HepG2 (cell line): ENCODE data around the gene ALDH16A1. TPM values are rescaled to one million over a fixed set of nuclear protein-coding genes. Genes with fewer than 3 reads are reported as not detected.
A peak's percentile ranks its signal among the peaks of the same experiment; 100 is the strongest.

Source experiments
- ATF7-NPFF ChIP-seq: sonication (generic); formaldehyde crosslinking; IDR thresholded peaks from 2 replicates; pipeline ENCODE4 v1.8.1; 2023; ENCODE audit warnings: mild to moderate bottlenecking, low read depth, missing genetic modification reagents, moderate library complexity
- CBX1 ChIP-seq: IDR thresholded peaks from one replicate; pipeline ENCODE4 v1.6.1; 2016; ENCODE audit warnings: antibody characterized with exemption, low read depth
- SPEN ChIP-seq: sonication (generic); formaldehyde crosslinking; IDR thresholded peaks from 2 replicates; pipeline ENCODE4 v1.5.1; 2020; ENCODE audit warnings: low read depth, mild to moderate bottlenecking, missing genetic modification reagents
- ZNF543 ChIP-seq: sonication (generic); formaldehyde crosslinking; IDR thresholded peaks from 2 replicates; pipeline ENCODE4 v1.4.0; 2020; ENCODE audit warnings: mild to moderate bottlenecking, missing genetic modification reagents
- polyA plus RNA-seq, 8 experiments: library from polyadenylated mRNA; depleted of rRNA in 3 of 8; stranded (reverse) in 7 of 8; unstranded in 1 of 8; fragments of >200 nt; fragmentation: Illumina TruSeq in 4 of 8; extraction: Trizol in 4 of 8; gene quantifications; 2 replicates each; pipeline versions ENCODE4 v1.2.1 to v1.2.3, GENCODE V29; 2011 to 2016; ENCODE audit warnings: low read depth in 4 of 8, missing spikeins in 1 of 8, mixed read lengths in 1 of 8; ENCODE audit not compliant: insufficient read depth in 1 of 8
- total RNA-seq, 5 experiments: library from RNA; depleted of rRNA; stranded (reverse); fragments of >200 nt; fragmentation: Illumina TruSeq; extraction: Trizol; gene quantifications; 2 replicates each; pipeline ENCODE4 v1.2.3, GENCODE V29; 2016; ENCODE audit warnings: low read depth in 1 of 5
- TF ChIP-seq, protein P1 (sequence below): sonication (generic); formaldehyde crosslinking; IDR thresholded peaks from 2 replicates; pipeline ENCODE4 v1.5.0; 2020; ENCODE audit warnings: mild to moderate bottlenecking, missing genetic modification reagents, borderline replicate concordance
- TF ChIP-seq, protein P2 (sequence below): sonication (generic); formaldehyde crosslinking; IDR thresholded peaks from 2 replicates; pipeline ENCODE4 v1.8.1; 2022; ENCODE audit warnings: mild to moderate bottlenecking, missing genetic modification reagents
- TF ChIP-seq, protein P3 (sequence below): sonication (generic); formaldehyde crosslinking; IDR thresholded peaks from 2 replicates; pipeline ENCODE4 v1.4.0; 2020; ENCODE audit warnings: missing genetic modification reagents
- TF ChIP-seq, protein P4 (sequence below): sonication (generic); formaldehyde crosslinking; IDR thresholded peaks from 2 replicates; pipeline ENCODE4 v1.4.0; 2020; ENCODE audit warnings: missing genetic modification reagents

ALDH16A1 gene
- total and polyA plus RNA-seq, 2 of the 13 experiments (the other 11 are each of a cell fraction or from before 2014, with no cell fraction given) = 8.4 to 34.9 TPM

DNA sequence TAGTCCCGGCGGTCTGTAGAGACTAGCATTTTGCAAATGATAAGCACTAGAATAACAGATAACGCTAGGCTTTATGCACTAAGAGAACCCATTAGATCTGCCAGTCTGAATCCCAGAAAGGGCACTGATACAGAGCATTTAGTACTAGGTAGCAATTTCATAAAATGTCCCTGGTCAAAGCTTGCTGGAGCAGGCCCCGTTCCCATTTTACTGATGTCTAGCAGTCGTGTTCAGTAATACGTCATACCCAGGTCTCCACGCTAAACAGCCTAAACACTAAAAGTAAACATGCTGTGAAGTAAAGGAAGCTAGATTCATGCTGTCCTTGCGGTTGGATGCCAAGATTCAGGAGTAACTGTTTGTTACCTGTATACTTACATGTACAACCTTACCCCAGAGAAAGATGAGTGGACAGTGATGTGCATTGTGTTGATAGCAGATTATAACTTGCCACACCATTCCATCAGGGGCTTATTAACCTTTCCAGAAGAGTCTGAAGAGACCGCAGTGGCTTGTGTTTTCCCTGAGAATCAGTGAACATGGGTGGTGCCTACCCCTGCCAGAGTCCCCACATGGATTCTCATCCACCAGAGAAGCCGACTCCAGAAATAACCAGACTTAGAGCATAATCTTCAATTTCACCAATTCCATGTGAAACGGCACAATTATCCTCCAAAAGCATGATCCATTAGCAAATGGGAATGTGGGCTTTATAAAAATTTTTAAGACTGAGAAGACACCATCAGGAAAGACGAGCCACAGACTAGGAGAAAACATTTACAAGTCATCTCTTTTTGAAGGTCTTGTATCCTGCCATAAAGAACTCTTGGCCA is 39.8 kb downstream of the ALDH16A1 start (continued):
- TF ChIP-seq, protein P1, sequence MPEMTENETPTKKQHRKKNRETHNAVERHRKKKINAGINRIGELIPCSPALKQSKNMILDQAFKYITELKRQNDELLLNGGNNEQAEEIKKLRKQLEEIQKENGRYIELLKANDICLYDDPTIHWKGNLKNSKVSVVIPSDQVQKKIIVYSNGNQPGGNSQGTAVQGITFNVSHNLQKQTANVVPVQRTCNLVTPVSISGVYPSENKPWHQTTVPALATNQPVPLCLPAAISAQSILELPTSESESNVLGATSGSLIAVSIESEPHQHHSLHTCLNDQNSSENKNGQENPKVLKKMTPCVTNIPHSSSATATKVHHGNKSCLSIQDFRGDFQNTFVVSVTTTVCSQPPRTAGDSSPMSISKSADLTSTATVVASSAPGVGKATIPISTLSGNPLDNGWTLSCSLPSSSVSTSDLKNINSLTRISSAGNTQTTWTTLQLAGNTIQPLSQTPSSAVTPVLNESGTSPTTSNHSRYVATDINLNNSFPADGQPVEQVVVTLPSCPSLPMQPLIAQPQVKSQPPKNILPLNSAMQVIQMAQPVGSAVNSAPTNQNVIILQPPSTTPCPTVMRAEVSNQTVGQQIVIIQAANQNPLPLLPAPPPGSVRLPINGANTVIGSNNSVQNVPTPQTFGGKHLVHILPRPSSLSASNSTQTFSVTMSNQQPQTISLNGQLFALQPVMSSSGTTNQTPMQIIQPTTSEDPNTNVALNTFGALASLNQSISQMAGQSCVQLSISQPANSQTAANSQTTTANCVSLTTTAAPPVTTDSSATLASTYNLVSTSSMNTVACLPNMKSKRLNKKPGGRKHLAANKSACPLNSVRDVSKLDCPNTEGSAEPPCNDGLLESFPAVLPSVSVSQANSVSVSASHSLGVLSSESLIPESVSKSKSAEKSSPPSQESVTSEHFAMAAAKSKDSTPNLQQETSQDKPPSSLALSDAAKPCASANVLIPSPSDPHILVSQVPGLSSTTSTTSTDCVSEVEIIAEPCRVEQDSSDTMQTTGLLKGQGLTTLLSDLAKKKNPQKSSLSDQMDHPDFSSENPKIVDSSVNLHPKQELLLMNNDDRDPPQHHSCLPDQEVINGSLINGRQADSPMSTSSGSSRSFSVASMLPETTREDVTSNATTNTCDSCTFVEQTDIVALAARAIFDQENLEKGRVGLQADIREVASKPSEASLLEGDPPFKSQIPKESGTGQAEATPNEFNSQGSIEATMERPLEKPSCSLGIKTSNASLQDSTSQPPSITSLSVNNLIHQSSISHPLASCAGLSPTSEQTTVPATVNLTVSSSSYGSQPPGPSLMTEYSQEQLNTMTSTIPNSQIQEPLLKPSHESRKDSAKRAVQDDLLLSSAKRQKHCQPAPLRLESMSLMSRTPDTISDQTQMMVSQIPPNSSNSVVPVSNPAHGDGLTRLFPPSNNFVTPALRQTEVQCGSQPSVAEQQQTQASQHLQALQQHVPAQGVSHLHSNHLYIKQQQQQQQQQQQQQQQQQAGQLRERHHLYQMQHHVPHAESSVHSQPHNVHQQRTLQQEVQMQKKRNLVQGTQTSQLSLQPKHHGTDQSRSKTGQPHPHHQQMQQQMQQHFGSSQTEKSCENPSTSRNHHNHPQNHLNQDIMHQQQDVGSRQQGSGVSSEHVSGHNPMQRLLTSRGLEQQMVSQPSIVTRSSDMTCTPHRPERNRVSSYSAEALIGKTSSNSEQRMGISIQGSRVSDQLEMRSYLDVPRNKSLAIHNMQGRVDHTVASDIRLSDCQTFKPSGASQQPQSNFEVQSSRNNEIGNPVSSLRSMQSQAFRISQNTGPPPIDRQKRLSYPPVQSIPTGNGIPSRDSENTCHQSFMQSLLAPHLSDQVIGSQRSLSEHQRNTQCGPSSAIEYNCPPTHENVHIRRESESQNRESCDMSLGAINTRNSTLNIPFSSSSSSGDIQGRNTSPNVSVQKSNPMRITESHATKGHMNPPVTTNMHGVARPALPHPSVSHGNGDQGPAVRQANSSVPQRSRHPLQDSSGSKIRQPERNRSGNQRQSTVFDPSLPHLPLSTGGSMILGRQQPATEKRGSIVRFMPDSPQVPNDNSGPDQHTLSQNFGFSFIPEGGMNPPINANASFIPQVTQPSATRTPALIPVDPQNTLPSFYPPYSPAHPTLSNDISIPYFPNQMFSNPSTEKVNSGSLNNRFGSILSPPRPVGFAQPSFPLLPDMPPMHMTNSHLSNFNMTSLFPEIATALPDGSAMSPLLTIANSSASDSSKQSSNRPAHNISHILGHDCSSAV = no peak
- TF ChIP-seq, protein P2, sequence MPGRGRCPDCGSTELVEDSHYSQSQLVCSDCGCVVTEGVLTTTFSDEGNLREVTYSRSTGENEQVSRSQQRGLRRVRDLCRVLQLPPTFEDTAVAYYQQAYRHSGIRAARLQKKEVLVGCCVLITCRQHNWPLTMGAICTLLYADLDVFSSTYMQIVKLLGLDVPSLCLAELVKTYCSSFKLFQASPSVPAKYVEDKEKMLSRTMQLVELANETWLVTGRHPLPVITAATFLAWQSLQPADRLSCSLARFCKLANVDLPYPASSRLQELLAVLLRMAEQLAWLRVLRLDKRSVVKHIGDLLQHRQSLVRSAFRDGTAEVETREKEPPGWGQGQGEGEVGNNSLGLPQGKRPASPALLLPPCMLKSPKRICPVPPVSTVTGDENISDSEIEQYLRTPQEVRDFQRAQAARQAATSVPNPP (CRISPR knock-in tag) = peak; percentile 60; the same call in 1 of the 2 replicates
- TF ChIP-seq ZNF543 = no peak
- TF ChIP-seq, protein P3, sequence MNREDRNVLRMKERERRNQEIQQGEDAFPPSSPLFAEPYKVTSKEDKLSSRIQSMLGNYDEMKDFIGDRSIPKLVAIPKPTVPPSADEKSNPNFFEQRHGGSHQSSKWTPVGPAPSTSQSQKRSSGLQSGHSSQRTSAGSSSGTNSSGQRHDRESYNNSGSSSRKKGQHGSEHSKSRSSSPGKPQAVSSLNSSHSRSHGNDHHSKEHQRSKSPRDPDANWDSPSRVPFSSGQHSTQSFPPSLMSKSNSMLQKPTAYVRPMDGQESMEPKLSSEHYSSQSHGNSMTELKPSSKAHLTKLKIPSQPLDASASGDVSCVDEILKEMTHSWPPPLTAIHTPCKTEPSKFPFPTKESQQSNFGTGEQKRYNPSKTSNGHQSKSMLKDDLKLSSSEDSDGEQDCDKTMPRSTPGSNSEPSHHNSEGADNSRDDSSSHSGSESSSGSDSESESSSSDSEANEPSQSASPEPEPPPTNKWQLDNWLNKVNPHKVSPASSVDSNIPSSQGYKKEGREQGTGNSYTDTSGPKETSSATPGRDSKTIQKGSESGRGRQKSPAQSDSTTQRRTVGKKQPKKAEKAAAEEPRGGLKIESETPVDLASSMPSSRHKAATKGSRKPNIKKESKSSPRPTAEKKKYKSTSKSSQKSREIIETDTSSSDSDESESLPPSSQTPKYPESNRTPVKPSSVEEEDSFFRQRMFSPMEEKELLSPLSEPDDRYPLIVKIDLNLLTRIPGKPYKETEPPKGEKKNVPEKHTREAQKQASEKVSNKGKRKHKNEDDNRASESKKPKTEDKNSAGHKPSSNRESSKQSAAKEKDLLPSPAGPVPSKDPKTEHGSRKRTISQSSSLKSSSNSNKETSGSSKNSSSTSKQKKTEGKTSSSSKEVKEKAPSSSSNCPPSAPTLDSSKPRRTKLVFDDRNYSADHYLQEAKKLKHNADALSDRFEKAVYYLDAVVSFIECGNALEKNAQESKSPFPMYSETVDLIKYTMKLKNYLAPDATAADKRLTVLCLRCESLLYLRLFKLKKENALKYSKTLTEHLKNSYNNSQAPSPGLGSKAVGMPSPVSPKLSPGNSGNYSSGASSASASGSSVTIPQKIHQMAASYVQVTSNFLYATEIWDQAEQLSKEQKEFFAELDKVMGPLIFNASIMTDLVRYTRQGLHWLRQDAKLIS (CRISPR knock-in tag) = peak; percentile 74
- no peak for TF ChIP-seq CBX1
- TF ChIP-seq SPEN (CRISPR knock-in tag) = no peak
- no peak for TF ChIP-seq ATF7-NPFF (CRISPR knock-in tag)
- TF ChIP-seq, protein P4, sequence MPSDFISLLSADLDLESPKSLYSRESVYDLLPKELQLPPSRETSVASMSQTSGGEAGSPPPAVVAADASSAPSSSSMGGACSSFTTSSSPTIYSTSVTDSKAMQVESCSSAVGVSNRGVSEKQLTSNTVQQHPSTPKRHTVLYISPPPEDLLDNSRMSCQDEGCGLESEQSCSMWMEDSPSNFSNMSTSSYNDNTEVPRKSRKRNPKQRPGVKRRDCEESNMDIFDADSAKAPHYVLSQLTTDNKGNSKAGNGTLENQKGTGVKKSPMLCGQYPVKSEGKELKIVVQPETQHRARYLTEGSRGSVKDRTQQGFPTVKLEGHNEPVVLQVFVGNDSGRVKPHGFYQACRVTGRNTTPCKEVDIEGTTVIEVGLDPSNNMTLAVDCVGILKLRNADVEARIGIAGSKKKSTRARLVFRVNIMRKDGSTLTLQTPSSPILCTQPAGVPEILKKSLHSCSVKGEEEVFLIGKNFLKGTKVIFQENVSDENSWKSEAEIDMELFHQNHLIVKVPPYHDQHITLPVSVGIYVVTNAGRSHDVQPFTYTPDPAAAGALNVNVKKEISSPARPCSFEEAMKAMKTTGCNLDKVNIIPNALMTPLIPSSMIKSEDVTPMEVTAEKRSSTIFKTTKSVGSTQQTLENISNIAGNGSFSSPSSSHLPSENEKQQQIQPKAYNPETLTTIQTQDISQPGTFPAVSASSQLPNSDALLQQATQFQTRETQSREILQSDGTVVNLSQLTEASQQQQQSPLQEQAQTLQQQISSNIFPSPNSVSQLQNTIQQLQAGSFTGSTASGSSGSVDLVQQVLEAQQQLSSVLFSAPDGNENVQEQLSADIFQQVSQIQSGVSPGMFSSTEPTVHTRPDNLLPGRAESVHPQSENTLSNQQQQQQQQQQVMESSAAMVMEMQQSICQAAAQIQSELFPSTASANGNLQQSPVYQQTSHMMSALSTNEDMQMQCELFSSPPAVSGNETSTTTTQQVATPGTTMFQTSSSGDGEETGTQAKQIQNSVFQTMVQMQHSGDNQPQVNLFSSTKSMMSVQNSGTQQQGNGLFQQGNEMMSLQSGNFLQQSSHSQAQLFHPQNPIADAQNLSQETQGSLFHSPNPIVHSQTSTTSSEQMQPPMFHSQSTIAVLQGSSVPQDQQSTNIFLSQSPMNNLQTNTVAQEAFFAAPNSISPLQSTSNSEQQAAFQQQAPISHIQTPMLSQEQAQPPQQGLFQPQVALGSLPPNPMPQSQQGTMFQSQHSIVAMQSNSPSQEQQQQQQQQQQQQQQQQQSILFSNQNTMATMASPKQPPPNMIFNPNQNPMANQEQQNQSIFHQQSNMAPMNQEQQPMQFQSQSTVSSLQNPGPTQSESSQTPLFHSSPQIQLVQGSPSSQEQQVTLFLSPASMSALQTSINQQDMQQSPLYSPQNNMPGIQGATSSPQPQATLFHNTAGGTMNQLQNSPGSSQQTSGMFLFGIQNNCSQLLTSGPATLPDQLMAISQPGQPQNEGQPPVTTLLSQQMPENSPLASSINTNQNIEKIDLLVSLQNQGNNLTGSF = no peak
